Astrocyte (in vitro differentiated cells and primary cell): Measurements from ENCODE around the gene CPOX.

ENCODE experiments used
- EZH2 ChIP-seq: IDR thresholded peaks from 2 replicates; pipeline ENCODE4 v1.6.1; 2012; ENCODE audit warnings: mild to moderate bottlenecking, low read length, inconsistent platforms; ENCODE audit not compliant: insufficient read depth
- TF ChIP-seq, protein P1 (sequence below): IDR thresholded peaks from 2 replicates; pipeline ENCODE4 v1.5.1; 2011; ENCODE audit warnings: low read depth, mild to moderate bottlenecking, inconsistent platforms, low read length, moderate library complexity; ENCODE audit not compliant: insufficient read depth

GRCh38 chr3:98589331-98590036 is 3.9 kb downstream of the CPOX start:
- TF ChIP-seq, protein P1, sequence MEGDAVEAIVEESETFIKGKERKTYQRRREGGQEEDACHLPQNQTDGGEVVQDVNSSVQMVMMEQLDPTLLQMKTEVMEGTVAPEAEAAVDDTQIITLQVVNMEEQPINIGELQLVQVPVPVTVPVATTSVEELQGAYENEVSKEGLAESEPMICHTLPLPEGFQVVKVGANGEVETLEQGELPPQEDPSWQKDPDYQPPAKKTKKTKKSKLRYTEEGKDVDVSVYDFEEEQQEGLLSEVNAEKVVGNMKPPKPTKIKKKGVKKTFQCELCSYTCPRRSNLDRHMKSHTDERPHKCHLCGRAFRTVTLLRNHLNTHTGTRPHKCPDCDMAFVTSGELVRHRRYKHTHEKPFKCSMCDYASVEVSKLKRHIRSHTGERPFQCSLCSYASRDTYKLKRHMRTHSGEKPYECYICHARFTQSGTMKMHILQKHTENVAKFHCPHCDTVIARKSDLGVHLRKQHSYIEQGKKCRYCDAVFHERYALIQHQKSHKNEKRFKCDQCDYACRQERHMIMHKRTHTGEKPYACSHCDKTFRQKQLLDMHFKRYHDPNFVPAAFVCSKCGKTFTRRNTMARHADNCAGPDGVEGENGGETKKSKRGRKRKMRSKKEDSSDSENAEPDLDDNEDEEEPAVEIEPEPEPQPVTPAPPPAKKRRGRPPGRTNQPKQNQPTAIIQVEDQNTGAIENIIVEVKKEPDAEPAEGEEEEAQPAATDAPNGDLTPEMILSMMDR, result no peak
- no peak for TF ChIP-seq EZH2
